Stimulated activated memory B cell treated with anti-CD40 and anti-IgM and Interleukin-4, amounts not matched to agents 10 μg/mL and 1 μg/mL and 100 μg/mL, for 72 hours (primary cell): ENCODE results near the gene MYO1B.
A peak's percentile ranks its signal among the peaks of the same experiment; 100 is the strongest.

Experiments
- ATAC-seq: fragments of 150-1000 bp; cut with Tn5 transposase; 2 replicates; pipeline ENCODE4 v1.10.0; 2021
- H3K27ac Mint-ChIP-seq: one replicate; pipeline ENCODE4 v1.8.0; 2022; ENCODE audit warnings: mild to moderate bottlenecking, mixed read lengths
- H3K27me3 Mint-ChIP-seq: one replicate; pipeline ENCODE4 v1.8.0; 2022; ENCODE audit warnings: mixed read lengths
- H3K36me3 Mint-ChIP-seq: one replicate; pipeline ENCODE4 v1.8.0; 2022; ENCODE audit warnings: mixed read lengths
- H3K4me1 Mint-ChIP-seq: one replicate; pipeline ENCODE4 v1.8.0; 2022; ENCODE audit warnings: mixed read lengths
- H3K4me3 Mint-ChIP-seq: one replicate; pipeline ENCODE4 v1.8.0; 2022; ENCODE audit warnings: mild to moderate bottlenecking, moderate library complexity, mixed read lengths
- H3K9me3 Mint-ChIP-seq: one replicate; pipeline ENCODE4 v1.8.0; 2022; ENCODE audit warnings: mixed read lengths

MYO1B gene

GRCh38 chr2:191312163-191312562, 67.0 kb downstream of the MYO1B start:
- ATAC-seq = no peak
- H3K4me1 Mint-ChIP-seq = peaks cover 27% of the 10 kb centered on the region
- no peaks in the 10 kb centered on the region for H3K27me3 Mint-ChIP-seq
- no peak overlapping the region for H3K27ac Mint-ChIP-seq
- H3K9me3 Mint-ChIP-seq = no peaks in the 10 kb centered on the region
- no peaks in the 10 kb centered on the region for H3K36me3 Mint-ChIP-seq
- H3K4me3 Mint-ChIP-seq = no peak overlapping the region

- no peaks in the 10 kb centered on the region for H3K9me3 Mint-ChIP-seq
- no peaks in the 10 kb centered on the region for H3K36me3 Mint-ChIP-seq
- H3K4me3 Mint-ChIP-seq = no peak overlapping the region
Observed at GRCh38 chr2:191312662-191313061, 67.5 kb downstream of the MYO1B start.

GRCh38 chr2:191314697-191315364, 69.6 kb downstream of the MYO1B start:
- Mint-ChIP-seq H3K36me3 (no peaks in the 10 kb centered on the region), H3K4me1 (peaks cover 27% of the 10 kb centered on the region), H3K9me3 (no peaks in the 10 kb centered on the region), H3K27me3 (no peaks in the 10 kb centered on the region), H3K27ac (peak overlapping the region; percentile 37), H3K4me3 (no peak overlapping the region)
- ATAC-seq = no peak

More at GRCh38 chr2:191312662-191313061, 67.5 kb downstream of the MYO1B start:
- Mint-ChIP-seq H3K27me3 (no peaks in the 10 kb centered on the region), H3K27ac (no peak overlapping the region), H3K4me1 (peaks cover 27% of the 10 kb centered on the region)
- ATAC-seq = no peak

- H3K4me3 Mint-ChIP-seq = no peak overlapping the region
- no peaks in the 10 kb centered on the region for H3K27me3 Mint-ChIP-seq
- ATAC-seq = no peak
Observed at GRCh38 chr2:191315365-191315752, 70.2 kb downstream of the MYO1B start.

GRCh38 chr2:191316246-191316994, 71.2 kb downstream of the MYO1B start:
- Mint-ChIP-seq H3K27ac (no peak overlapping the region), H3K36me3 (no peaks in the 10 kb centered on the region), H3K4me1 (peaks cover 32% of the 10 kb centered on the region), H3K27me3 (no peaks in the 10 kb centered on the region), H3K4me3 (no peak overlapping the region), H3K9me3 (no peaks in the 10 kb centered on the region)
- ATAC-seq = no peak

More at GRCh38 chr2:191315365-191315752, 70.2 kb downstream of the MYO1B start:
- Mint-ChIP-seq H3K27ac (peak overlapping the region; percentile 37), H3K4me1 (peaks cover 27% of the 10 kb centered on the region), H3K36me3 (no peaks in the 10 kb centered on the region), H3K9me3 (no peaks in the 10 kb centered on the region)

- Mint-ChIP-seq H3K4me1 (peaks cover 47% of the 10 kb centered on the region), H3K4me3 (no peak overlapping the region), H3K9me3 (no peaks in the 10 kb centered on the region), H3K36me3 (no peaks in the 10 kb centered on the region), H3K27ac (no peak overlapping the region), H3K27me3 (no peaks in the 10 kb centered on the region)
- no peak for ATAC-seq
Observed at GRCh38 chr2:191318037-191318728, 73.0 kb downstream of the MYO1B start.

GRCh38 chr2:191318729-191319078, 73.5 kb downstream of the MYO1B start:
- no peak for ATAC-seq
- Mint-ChIP-seq H3K36me3 (no peaks in the 10 kb centered on the region), H3K9me3 (no peaks in the 10 kb centered on the region), H3K27ac (no peak overlapping the region), H3K4me3 (no peak overlapping the region), H3K4me1 (peaks cover 47% of the 10 kb centered on the region), H3K27me3 (no peaks in the 10 kb centered on the region)

GRCh38 chr2:191319186-191319585, 74.0 kb downstream of the MYO1B start:
- no peak overlapping the region for H3K27ac Mint-ChIP-seq
- peaks cover 2% of the 10 kb centered on the region for H3K9me3 Mint-ChIP-seq
- peaks cover 47% of the 10 kb centered on the region for H3K4me1 Mint-ChIP-seq
- no peaks in the 10 kb centered on the region for H3K27me3 Mint-ChIP-seq
- no peak for ATAC-seq
- H3K4me3 Mint-ChIP-seq = no peak overlapping the region
- no peaks in the 10 kb centered on the region for H3K36me3 Mint-ChIP-seq

GRCh38 chr2:191320881-191321280, 75.7 kb downstream of the MYO1B start:
- Mint-ChIP-seq H3K9me3 (peaks cover 5% of the 10 kb centered on the region), H3K4me1 (peaks cover 31% of the 10 kb centered on the region), H3K36me3 (no peaks in the 10 kb centered on the region)

GRCh38 chr2:191321861-191322662, 76.9 kb downstream of the MYO1B start:
- Mint-ChIP-seq H3K36me3 (no peaks in the 10 kb centered on the region), H3K27ac (no peak overlapping the region), H3K27me3 (no peaks in the 10 kb centered on the region), H3K4me1 (peaks cover 20% of the 10 kb centered on the region), H3K4me3 (no peak overlapping the region), H3K9me3 (peaks cover 5% of the 10 kb centered on the region)
- peak; percentile 80 for ATAC-seq

More at GRCh38 chr2:191320881-191321280, 75.7 kb downstream of the MYO1B start:
- no peak for ATAC-seq
- Mint-ChIP-seq H3K27ac (no peak overlapping the region), H3K4me3 (no peak overlapping the region), H3K27me3 (no peaks in the 10 kb centered on the region)

- Mint-ChIP-seq H3K27ac (no peak overlapping the region), H3K9me3 (peaks cover 5% of the 10 kb centered on the region), H3K27me3 (no peaks in the 10 kb centered on the region), H3K4me3 (no peak overlapping the region), H3K4me1 (peaks cover 20% of the 10 kb centered on the region), H3K36me3 (no peaks in the 10 kb centered on the region)
- ATAC-seq = no peak
Observed at GRCh38 chr2:191322828-191323506, 77.8 kb downstream of the MYO1B start.

- Mint-ChIP-seq H3K36me3 (no peaks in the 10 kb centered on the region), H3K27me3 (no peaks in the 10 kb centered on the region), H3K9me3 (peaks cover 5% of the 10 kb centered on the region), H3K27ac (no peak overlapping the region), H3K4me3 (no peak overlapping the region), H3K4me1 (peaks cover 20% of the 10 kb centered on the region)
- no peak for ATAC-seq
Observed at GRCh38 chr2:191325651-191326365, 80.6 kb downstream of the MYO1B start.

GRCh38 chr2:191327484-191327883, 82.3 kb downstream of the MYO1B start:
- ATAC-seq = no peak
- peaks cover 4% of the 10 kb centered on the region for H3K4me1 Mint-ChIP-seq
- no peaks in the 10 kb centered on the region for H3K27me3 Mint-ChIP-seq
- no peak overlapping the region for H3K27ac Mint-ChIP-seq
- peaks cover 5% of the 10 kb centered on the region for H3K9me3 Mint-ChIP-seq
- no peaks in the 10 kb centered on the region for H3K36me3 Mint-ChIP-seq
- no peak overlapping the region for H3K4me3 Mint-ChIP-seq

- H3K27me3 Mint-ChIP-seq = no peaks in the 10 kb centered on the region
- no peak for ATAC-seq
- H3K4me1 Mint-ChIP-seq = no peaks in the 10 kb centered on the region
- H3K4me3 Mint-ChIP-seq = no peak overlapping the region
- H3K9me3 Mint-ChIP-seq = peaks cover 5% of the 10 kb centered on the region
- H3K36me3 Mint-ChIP-seq = no peaks in the 10 kb centered on the region
- H3K27ac Mint-ChIP-seq = no peak overlapping the region
Observed at GRCh38 chr2:191328150-191328809, 83.1 kb downstream of the MYO1B start.
